Activated CD8-positive, alpha-beta T cell treated with anti-CD3 and anti-CD28 coated beads for 36 hours (primary cell): ENCODE results near the gene MIER3. TPM values are rescaled to one million over a fixed set of nuclear protein-coding genes. Genes with fewer than 3 reads are reported as not detected.

Source experiments
- ATAC-seq: fragments of 200-7000 bp; cut with Tn5 transposase; one replicate; pipeline ENCODE4 v1.10.0; 2021; ENCODE audit warnings: mild to moderate bottlenecking, moderate library complexity
- CTCF ChIA-PET: fragments of 350-600 bp; sonication (Branson Sonifier 250); formaldehyde crosslinking; loops from one replicate; lab custom pipeline; 2021; ENCODE audit warnings: antibody characterized with exemption; lab: Charles Lee
- POLR2A ChIA-PET: fragments of 350-600 bp; sonication (Branson Sonifier 250); formaldehyde crosslinking; loops from one replicate; lab custom pipeline; 2021; ENCODE audit warnings: antibody characterized with exemption; lab: Charles Lee
- DNase-seq: peaks from one replicate; pipeline ENCODE4 v3.0.0-alpha.2; 2020
- H3K27ac Mint-ChIP-seq: one replicate; pipeline ENCODE4 v1.8.0; 2021; ENCODE audit warnings: mild to moderate bottlenecking, mixed read lengths
- H3K27me3 Mint-ChIP-seq: one replicate; pipeline ENCODE4 v1.8.0; 2021; ENCODE audit warnings: mixed read lengths
- H3K36me3 Mint-ChIP-seq: one replicate; pipeline ENCODE4 v1.8.0; 2021; ENCODE audit warnings: low read depth, mixed read lengths
- H3K4me1 Mint-ChIP-seq: one replicate; pipeline ENCODE4 v1.8.0; 2021; ENCODE audit warnings: low read depth, mixed read lengths
- H3K4me3 Mint-ChIP-seq: one replicate; pipeline ENCODE4 v1.8.0; 2021; ENCODE audit warnings: mild to moderate bottlenecking, moderate library complexity, mixed read lengths
- H3K9me3 Mint-ChIP-seq: one replicate; pipeline ENCODE4 v1.8.0; 2021; ENCODE audit warnings: mixed read lengths
- CTCF ChIP-seq: fragments of 200-600 bp; IDR thresholded peaks from one replicate; pipeline ENCODE4 v1.8.0; 2022; ENCODE audit warnings: antibody characterized with exemption, mild to moderate bottlenecking
- intact Hi-C: fragments of 100-400 bp; cut with micrococcal nuclease; formaldehyde crosslinking; loops from one replicate; pipeline ENCODE4 v1.10.0; 2022
- total RNA-seq, 2 experiments: library from RNA; stranded (reverse); gene quantifications; one replicate each; pipeline ENCODE4 v1.2.3, GENCODE V29; 2021

Gene MIER3
- total RNA-seq, 2 experiments from 2014 or later = 12.2 to 12.8 TPM

- no peak for TF ChIP-seq CTCF
- ChIA-PET POLR2A (interaction anchor here (1.2 kb wide), 1 partner anchor 18 kb away, joined by 3 read pairs; no protein-coding TSS in a partner anchor), CTCF (interaction anchor here (1.1 to 1.6 kb wide), 2 partner anchors 9 to 87 kb away, joined by 3 to 8 read pairs; no protein-coding TSS in a partner anchor)
- no peaks in the 10 kb centered on the region for H3K27me3 Mint-ChIP-seq
- ATAC-seq = no peak
- H3K9me3 Mint-ChIP-seq = no peaks in the 10 kb centered on the region
- peaks cover 17% of the 10 kb centered on the region for H3K4me1 Mint-ChIP-seq
- DNase-seq = no peak
- intact Hi-C loops = no loop called here
- H3K36me3 Mint-ChIP-seq = no peaks in the 10 kb centered on the region
- no peak overlapping the region for H3K27ac Mint-ChIP-seq
- no peak overlapping the region for H3K4me3 Mint-ChIP-seq
These were observed 35.2 kb upstream of the MIER3 start for GRCh38 chr5:56987171-56987570.

- Mint-ChIP-seq H3K27me3 (no peaks in the 10 kb centered on the region), H3K27ac (no peak overlapping the region), H3K9me3 (no peaks in the 10 kb centered on the region), H3K36me3 (no peaks in the 10 kb centered on the region), H3K4me1 (peaks cover 17% of the 10 kb centered on the region), H3K4me3 (no peak overlapping the region)
- no peak for TF ChIP-seq CTCF
- POLR2A ChIA-PET = interaction anchor here (1.2 kb wide), 1 partner anchor 18 kb away, joined by 3 read pairs; no protein-coding TSS in a partner anchor
- ATAC-seq (no peak), DNase-seq (no peak)
- CTCF ChIA-PET = interaction anchor here (1.1 to 2.0 kb wide), 3 partner anchors 10 to 86 kb away, joined by 3 to 9 read pairs (median 8); no protein-coding TSS in a partner anchor
- intact Hi-C loops = no loop called here
These were observed 34.7 kb upstream of the MIER3 start for GRCh38 chr5:56986626-56986947.

- CTCF ChIA-PET = interaction anchor here (1.1 to 2.0 kb wide), 2 partner anchors 11 to 86 kb away, joined by 3 to 9 read pairs; no protein-coding TSS in a partner anchor
- no peak for ATAC-seq
- Mint-ChIP-seq H3K27me3 (no peaks in the 10 kb centered on the region), H3K9me3 (no peaks in the 10 kb centered on the region), H3K4me1 (peaks cover 17% of the 10 kb centered on the region), H3K36me3 (no peaks in the 10 kb centered on the region), H3K4me3 (no peak overlapping the region), H3K27ac (no peak overlapping the region)
- TF ChIP-seq CTCF = no peak
- POLR2A ChIA-PET = interaction anchor here (0.6 to 1.2 kb wide), 2 partner anchors 11 to 19 kb away, joined by 3 read pairs; no protein-coding TSS in a partner anchor
- intact Hi-C loops = no loop called here
- DNase-seq = no peak
These were observed 34.2 kb upstream of the MIER3 start for GRCh38 chr5:56985936-56986625.

- ATAC-seq = no peak
- intact Hi-C loops = no loop called here
- TF ChIP-seq CTCF = no peak
- Mint-ChIP-seq H3K9me3 (no peaks in the 10 kb centered on the region), H3K27ac (no peak overlapping the region), H3K36me3 (no peaks in the 10 kb centered on the region), H3K4me1 (peaks cover 17% of the 10 kb centered on the region), H3K27me3 (no peaks in the 10 kb centered on the region), H3K4me3 (no peak overlapping the region)
- ChIA-PET CTCF (interaction anchor here (2.0 kb wide), 1 partner anchor 12 kb away, joined by 9 read pairs; no protein-coding TSS in a partner anchor), POLR2A (no interaction called here)
- peak; percentile 25 for DNase-seq
These were observed 32.5 kb upstream of the MIER3 start for GRCh38 chr5:56984445-56984844.
